ENCODE data around the gene R3HDML.

- no peak for TF ChIP-seq CTCF (IDR thresholded peaks at IDR 0.05)
- no peak for TF ChIP-seq POLR2A (IDR thresholded peaks at IDR 0.05)
Observed at GRCh38 chr20:44314870-44315269, 22.0 kb upstream of the R3HDML start.
